Prostate gland (tissue), 2 donors: ENCODE measurements around the gene RPTOR. TPM values are rescaled to one million over a fixed set of nuclear protein-coding genes. Genes with fewer than 3 reads are reported as not detected.

Source experiments
- DNase-seq: peaks from one replicate; pipeline ENCODE4 v3.0.0-alpha.2; 2019; ENCODE audit warnings: low spot score
- H3K27ac ChIP-seq, 2 donors: fragments of 200-600 bp; sonication (generic); 2 replicates each; pipeline ENCODE4 v1.5.1; 2017 to 2019
- H3K27me3 ChIP-seq: fragments of 200-600 bp; sonication (generic); replicated peaks from 2 replicates; pipeline ENCODE4 v1.5.1; 2019; ENCODE audit not compliant: insufficient read depth
- H3K36me3 ChIP-seq, 2 donors: fragments of 200-600 bp; sonication (generic); 1 replicate in 1 of 2; 2 replicates in 1 of 2; pipeline versions ENCODE4 v1.5.1 to v1.8.1; 2017 to 2019
- H3K4me1 ChIP-seq: fragments of 200-600 bp; sonication (generic); replicated peaks from 2 replicates; pipeline ENCODE4 v1.5.1; 2019
- H3K4me3 ChIP-seq, 2 donors: fragments of 200-600 bp; sonication (generic); 2 replicates each; pipeline ENCODE4 v1.5.1; 2017 to 2019
- H3K9me3 ChIP-seq: fragments of 200-600 bp; sonication (generic); 2 replicates; pipeline ENCODE4 v1.5.1; 2017
- POLR2A ChIP-seq: fragments of 450-650 bp; IDR thresholded peaks from one replicate; pipeline ENCODE4 v1.6.1; 2016; ENCODE audit warnings: antibody characterized with exemption, mild to moderate bottlenecking
- POLR2AphosphoS5 ChIP-seq: sonication (generic); formaldehyde crosslinking; IDR thresholded peaks from one replicate; pipeline ENCODE4 v1.6.1; 2017; ENCODE audit warnings: antibody characterized with exemption
- WGBS: methylation state at CpG from one replicate; pipeline ENCODE4 v1.1.5; 2018; 5-methylcytosine and 5-hydroxymethylcytosine counted together
- intact Hi-C: fragments of 100-400 bp; cut with DNase I; formaldehyde crosslinking; loops from one replicate; pipeline ENCODE4 v1.14.2; 2022
- total RNA-seq, 2 donors: library from RNA; depleted of rRNA; stranded (reverse); fragments of >200 nt; gene quantifications; one replicate each; pipeline ENCODE4 v1.1.0, GENCODE V29; 2016
- TF ChIP-seq, protein P1 (sequence below), 4 experiments: fragments of 200-600 bp in 2 of 4; fragments of 450-650 bp in 2 of 4; sonication (generic) in 2 of 4; IDR thresholded peaks; 1 replicate in 3 of 4; 2 replicates in 1 of 4; pipeline ENCODE4 v1.5.1; 2016 to 2019; ENCODE audit warnings: antibody characterized with exemption in 4 of 4, mild to moderate bottlenecking in 2 of 4, moderate library complexity in 2 of 4

RPTOR gene
- total RNA-seq, 2 donors from 2014 or later, result 30.3 to 62.5 TPM

DNA sequence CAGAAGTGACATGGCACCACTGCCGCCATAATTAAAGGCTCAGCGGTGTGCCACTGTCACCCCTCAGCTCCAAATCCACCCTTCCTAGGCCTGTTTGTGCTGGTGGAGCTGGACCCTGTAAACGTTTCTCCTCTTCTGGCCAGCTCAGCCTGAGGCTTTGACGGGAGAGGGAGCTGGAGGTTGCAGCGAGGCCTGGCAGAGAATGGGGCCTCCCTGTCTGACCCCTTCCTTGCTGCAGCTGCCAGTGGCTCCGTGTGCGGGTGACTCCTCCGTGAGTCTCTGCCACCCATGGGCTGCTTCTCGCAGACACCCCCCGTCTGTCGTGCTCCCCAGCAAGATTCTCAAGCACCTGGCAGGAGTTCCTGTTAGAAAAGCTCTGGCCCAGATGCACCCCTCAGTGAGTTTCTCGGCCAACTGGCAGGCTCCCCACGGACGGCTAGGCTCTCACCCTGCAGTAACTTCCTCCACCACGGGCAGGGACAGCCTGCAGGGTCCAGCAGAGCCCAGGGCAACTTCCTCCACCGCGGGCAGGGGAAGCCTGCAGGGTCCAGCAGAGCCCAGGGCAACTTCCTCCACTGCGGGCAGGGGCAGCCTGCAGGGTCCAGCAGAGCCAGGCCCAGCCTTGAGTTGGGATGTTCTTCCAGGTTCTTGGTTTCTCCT is 442.3 kb downstream of the RPTOR start:
- no peak for DNase-seq
- H3K4me3 ChIP-seq, result no peak overlapping the region
- H3K4me1 ChIP-seq, result peaks cover 2% of the 10 kb centered on the region
- no peaks in the 10 kb centered on the region for H3K9me3 ChIP-seq
- peak overlapping the region in 1 of 2 donors; percentile 16 for H3K27ac ChIP-seq
- no peaks in the 10 kb centered on the region for H3K27me3 ChIP-seq
- intact Hi-C loops, result loop anchor here (5.0 kb wide), 1 partner anchor 35 kb away; no protein-coding TSS in a partner anchor
- TF ChIP-seq POLR2AphosphoS5, result no peak
- no peak for TF ChIP-seq POLR2A
- TF ChIP-seq, protein P1, sequence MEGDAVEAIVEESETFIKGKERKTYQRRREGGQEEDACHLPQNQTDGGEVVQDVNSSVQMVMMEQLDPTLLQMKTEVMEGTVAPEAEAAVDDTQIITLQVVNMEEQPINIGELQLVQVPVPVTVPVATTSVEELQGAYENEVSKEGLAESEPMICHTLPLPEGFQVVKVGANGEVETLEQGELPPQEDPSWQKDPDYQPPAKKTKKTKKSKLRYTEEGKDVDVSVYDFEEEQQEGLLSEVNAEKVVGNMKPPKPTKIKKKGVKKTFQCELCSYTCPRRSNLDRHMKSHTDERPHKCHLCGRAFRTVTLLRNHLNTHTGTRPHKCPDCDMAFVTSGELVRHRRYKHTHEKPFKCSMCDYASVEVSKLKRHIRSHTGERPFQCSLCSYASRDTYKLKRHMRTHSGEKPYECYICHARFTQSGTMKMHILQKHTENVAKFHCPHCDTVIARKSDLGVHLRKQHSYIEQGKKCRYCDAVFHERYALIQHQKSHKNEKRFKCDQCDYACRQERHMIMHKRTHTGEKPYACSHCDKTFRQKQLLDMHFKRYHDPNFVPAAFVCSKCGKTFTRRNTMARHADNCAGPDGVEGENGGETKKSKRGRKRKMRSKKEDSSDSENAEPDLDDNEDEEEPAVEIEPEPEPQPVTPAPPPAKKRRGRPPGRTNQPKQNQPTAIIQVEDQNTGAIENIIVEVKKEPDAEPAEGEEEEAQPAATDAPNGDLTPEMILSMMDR (IDR thresholded peaks at IDR 0.05), result no peak
- WGBS, result 60% methylated on average over 18 of the region's 18 CpGs
- H3K36me3 ChIP-seq, result no peaks in the 10 kb centered on the region

DNA sequence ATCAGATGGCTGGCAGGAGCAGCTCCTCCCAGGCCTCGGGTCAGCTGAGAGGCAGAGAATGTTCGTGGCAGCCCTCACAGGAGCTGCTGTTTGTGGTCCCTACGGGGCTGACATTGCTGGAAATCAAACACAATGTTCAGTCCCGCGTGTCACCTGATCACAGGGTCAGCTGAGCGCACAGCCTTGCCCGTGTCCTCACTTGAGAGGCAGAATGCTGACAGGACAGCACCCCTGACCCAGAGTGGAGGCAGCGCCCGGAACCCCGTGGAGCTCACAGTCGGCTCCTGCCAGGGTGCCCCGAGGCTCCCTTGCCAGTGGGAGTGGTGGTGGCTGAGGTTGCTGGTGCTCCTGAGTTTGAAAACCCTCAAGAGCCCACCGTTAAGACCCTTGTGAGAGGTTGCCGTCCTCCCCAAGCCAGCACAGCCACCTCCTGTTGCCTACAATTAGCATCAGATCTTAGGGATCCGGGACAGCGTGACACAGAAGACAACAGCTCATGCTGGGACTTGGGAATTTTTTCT is 443.4 kb downstream of the RPTOR start:
- Histone ChIP-seq H3K36me3 (no peaks in the 10 kb centered on the region), H3K9me3 (no peaks in the 10 kb centered on the region), H3K4me3 (no peak overlapping the region), H3K27ac (peak overlapping the region; percentile 16 to 50), H3K27me3 (no peaks in the 10 kb centered on the region), H3K4me1 (peaks cover 6% of the 10 kb centered on the region)
- TF ChIP-seq POLR2AphosphoS5 (peak; percentile 10), POLR2A (no peak)
- TF ChIP-seq, protein P1 (IDR thresholded peaks at IDR 0.05), result no peak
- WGBS, result 66% methylated on average over 16 of the region's 16 CpGs
- intact Hi-C loops, result loop anchor here (5.0 kb wide), 1 partner anchor 34 kb away; no protein-coding TSS in a partner anchor
- no peak for DNase-seq

DNA sequence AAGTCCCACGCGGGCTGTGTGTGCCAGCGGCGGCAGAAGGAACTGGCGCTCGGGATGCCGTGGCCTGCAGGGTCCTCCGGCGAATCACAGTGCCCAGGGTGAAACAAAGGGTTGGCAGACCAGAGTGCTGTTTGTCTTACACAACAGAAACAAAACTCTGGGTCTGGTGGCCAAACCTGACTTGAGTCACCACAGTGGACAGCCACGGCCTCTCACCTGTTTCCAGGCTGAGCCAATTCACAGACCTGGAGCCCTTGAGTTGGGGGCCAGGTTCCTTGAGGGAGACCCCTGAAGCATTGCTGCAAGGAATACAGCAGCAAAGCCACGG is 444.9 kb downstream of the RPTOR start:
- 63% methylated on average over 11 of the region's 11 CpGs for WGBS
- TF ChIP-seq, protein P1 (IDR thresholded peaks at IDR 0.05), result no peak
- TF ChIP-seq POLR2AphosphoS5 (no peak), POLR2A (no peak)

DNA sequence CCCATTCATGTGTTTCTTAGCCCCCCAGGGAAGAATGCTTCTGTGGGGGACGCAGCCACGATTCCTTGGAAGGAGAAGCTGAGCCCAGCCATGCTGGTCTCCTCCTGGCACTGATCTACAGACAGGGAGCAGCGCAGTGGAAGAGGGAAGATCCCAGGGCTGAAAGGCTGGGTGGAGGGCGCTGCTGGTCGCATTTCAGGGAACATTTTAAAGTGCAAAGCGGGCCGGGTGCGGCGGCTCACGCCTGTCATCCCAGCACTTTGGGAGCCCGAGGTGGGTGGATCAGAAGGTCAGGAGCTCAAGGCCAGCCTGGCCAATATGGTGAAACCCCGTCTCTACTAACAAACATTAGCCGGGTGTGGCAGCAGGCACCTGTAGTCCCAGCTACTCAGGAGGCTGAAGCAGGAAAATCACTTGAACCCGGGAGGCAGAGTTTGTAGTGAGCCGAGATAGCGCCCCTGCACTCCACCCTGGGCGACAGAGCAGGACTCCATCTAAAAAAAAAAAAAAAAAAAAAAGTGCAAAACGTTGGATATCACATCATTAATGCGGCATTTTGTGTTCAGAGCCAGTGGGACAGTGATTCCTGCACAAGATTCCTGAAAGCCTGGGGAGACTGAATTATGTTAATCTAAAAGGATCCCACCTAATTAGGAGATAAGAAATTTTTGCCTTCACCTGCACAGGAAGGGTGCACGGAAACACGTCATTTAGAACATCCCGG is 446.4 kb downstream of the RPTOR start:
- TF ChIP-seq, protein P1 (IDR thresholded peaks at IDR 0.05), result no peak
- no peak for TF ChIP-seq POLR2AphosphoS5
- TF ChIP-seq POLR2A, result no peak
- no peaks in the 10 kb centered on the region for H3K9me3 ChIP-seq
- no peak for DNase-seq
- WGBS, result 38% methylated on average over 22 of the region's 22 CpGs
- H3K36me3 ChIP-seq, result peaks cover 0 to 1% of the 10 kb centered on the region in 2 donors
- H3K4me1 ChIP-seq, result peaks cover 12% of the 10 kb centered on the region
- no peaks in the 10 kb centered on the region for H3K27me3 ChIP-seq
- intact Hi-C loops, result loop anchor here (2.0 to 10.0 kb wide), 2 partner anchors 106 to 254 kb away; no protein-coding TSS in a partner anchor
- H3K27ac ChIP-seq, result peak overlapping the region; percentile 45 to 69
- H3K4me3 ChIP-seq, result peak overlapping the region; percentile 96 to 100

More for the DNA sequence above, 444.9 kb downstream of the RPTOR start:
- Histone ChIP-seq H3K9me3 (no peaks in the 10 kb centered on the region), H3K4me1 (peaks cover 12% of the 10 kb centered on the region), H3K36me3 (no peaks in the 10 kb centered on the region), H3K27me3 (no peaks in the 10 kb centered on the region), H3K27ac (no peak overlapping the region), H3K4me3 (no peak overlapping the region)
- intact Hi-C loops, result loop anchor here (5.0 kb wide), 1 partner anchor 33 kb away; no protein-coding TSS in a partner anchor
- no peak for DNase-seq
